Measurements from ENCODE around the gene KIAA0930. TPM values are rescaled to one million over a fixed set of nuclear protein-coding genes. Genes with fewer than 3 reads are reported as not detected.

Gene KIAA0930
- total and polyA plus RNA-seq, 7 donors, result 13.2 to 51.1 (median 23.4) TPM

DNA sequence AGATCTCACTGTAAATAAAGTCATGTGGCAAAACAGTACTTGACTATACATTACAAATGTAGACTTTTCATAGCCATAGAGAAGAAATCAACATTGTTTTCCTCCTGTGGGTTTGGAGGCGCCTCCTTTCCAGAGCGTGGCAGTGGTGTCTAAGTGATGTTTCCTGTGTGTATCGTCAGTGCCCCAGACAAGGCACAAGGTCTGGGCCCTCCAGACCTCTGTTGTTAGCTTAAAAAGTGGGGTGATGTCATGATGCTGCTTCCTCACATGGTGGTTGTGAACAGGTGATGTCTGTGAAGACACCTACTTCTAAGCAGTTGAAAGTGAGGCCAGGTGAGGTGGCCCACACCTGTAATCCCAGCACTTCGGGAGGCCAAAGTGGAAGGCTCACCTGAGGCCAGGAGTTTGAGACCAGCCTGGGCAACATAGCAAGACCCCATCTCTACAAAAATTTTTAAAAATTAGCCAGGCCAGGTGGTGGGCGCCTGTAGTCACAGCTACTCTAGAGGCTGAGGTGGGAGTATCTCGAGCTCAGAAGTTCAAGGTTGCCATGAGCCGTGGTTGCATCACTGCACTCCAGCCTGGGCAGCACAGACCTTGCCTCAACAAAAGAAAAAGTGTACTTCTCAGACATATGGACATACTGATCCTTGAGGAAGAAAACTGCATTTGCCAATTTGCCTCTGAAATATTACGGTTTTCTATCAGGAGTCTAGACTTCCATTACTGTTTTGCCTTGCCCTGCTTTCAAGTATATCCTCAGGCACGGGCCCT lies 61.2 kb downstream of the KIAA0930 start:
- no peaks in the 10 kb centered on the region for H3K4me1 ChIP-seq
- intact Hi-C loops (cut with DNase I), result no loop called here
- H3K4me3 ChIP-seq, result no peak overlapping the region
- no peak for ATAC-seq
- no peak for DNase-seq
- no peak overlapping the region for H3K27ac ChIP-seq
- H3K9me3 ChIP-seq, result no peaks in the 10 kb centered on the region
- 92 to 96% (median 95%) methylated on average over 9 of the region's 9 CpGs for WGBS, 3 donors
- peaks cover 6 to 91% of the 10 kb centered on the region in 2 donors for H3K36me3 ChIP-seq (ENCODE audit: insufficient read depth in 1 of 2, low read depth in 1 of 2)
- no peak for TF ChIP-seq CTCF (IDR thresholded peaks at IDR 0.05)
- H3K27me3 ChIP-seq (ENCODE audit: insufficient read depth in 3 of 3, low read length in 2 of 3), result no peaks in the 10 kb centered on the region

DNA sequence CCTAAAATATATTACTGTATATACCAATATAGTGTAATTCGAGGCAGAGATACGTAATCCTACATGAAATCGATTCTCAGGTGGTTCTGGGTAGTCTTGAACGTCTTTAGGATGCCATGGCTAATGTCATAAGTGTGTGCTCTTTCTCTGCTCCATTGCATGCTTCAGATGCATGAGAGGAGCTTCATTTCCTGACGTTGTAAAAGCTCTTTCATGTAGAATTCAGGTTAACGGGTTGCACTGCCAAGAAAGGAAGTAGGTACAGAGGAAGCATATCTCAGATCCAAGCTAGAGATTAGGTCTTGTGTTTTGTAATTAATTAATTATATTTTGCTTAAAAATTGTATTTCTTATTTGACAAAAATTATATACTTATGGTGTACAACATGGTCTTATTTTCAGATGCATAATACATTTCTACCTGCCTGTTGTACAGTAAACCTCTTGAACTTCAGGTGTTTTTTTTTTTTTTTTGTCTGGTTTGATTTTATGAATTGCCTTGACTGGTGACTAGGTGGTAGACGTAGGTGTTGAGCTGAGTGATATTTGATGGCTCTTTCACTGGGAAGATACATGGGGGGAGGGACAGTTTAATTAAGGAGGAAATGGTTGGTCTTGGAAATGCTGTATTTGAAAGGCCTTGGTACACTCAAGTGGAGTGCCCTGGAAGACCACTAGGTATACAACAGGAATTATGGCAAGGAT lies 67.7 kb downstream of the KIAA0930 start:
- H3K4me3 ChIP-seq, result no peak overlapping the region
- 78 to 84% (median 82%) methylated on average over 7 of the region's 7 CpGs for whole genome bisulfite sequencing, 3 donors
- no peaks in the 10 kb centered on the region for H3K9me3 ChIP-seq
- intact Hi-C loops (cut with DNase I), result no loop called here
- DNase-seq, result no peak
- no peaks in the 10 kb centered on the region for H3K27me3 ChIP-seq (ENCODE audit: insufficient read depth in 3 of 3, low read length in 2 of 3)
- H3K4me1 ChIP-seq, result no peaks in the 10 kb centered on the region
- TF ChIP-seq CTCF (IDR thresholded peaks at IDR 0.05), result no peak
- H3K36me3 ChIP-seq (ENCODE audit: insufficient read depth in 1 of 2, low read depth in 1 of 2), result peaks cover 15 to 100% of the 10 kb centered on the region in 2 donors
- H3K27ac ChIP-seq, result no peak overlapping the region
- no peak for ATAC-seq

DNA sequence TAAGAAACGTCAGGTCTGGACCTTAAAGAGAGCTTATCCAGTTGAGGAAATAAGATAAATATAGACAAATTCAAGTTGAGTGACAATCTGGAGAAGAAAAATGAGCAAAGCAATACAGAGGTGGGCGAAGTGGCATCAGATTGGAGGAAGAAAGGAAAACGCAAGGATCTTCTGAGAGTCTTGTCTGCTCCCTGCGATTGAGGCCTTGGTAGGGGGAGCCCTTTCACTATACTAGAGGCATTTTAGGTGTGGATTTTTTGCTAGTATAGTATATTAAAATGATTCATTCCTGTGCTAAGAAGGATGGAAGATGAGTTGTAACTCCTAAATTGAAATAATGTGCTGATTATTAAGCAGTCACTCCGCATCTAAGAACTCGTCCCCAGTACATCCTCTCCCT lies 68.9 kb downstream of the KIAA0930 start:
- intact Hi-C loops (cut with DNase I), result no loop called here
- no peak for DNase-seq
- Histone ChIP-seq H3K36me3 (ENCODE audit: insufficient read depth in 1 of 2, low read depth in 1 of 2) (peaks cover 15 to 97% of the 10 kb centered on the region in 2 donors), H3K4me1 (no peaks in the 10 kb centered on the region), H3K4me3 (no peak overlapping the region), H3K27me3 (ENCODE audit: insufficient read depth in 3 of 3, low read length in 2 of 3) (no peaks in the 10 kb centered on the region), H3K27ac (no peak overlapping the region), H3K9me3 (no peaks in the 10 kb centered on the region)
- 86 to 90% (median 87%) methylated on average over 6 of the region's 6 CpGs for WGBS, 3 donors
- no peak for TF ChIP-seq CTCF (IDR thresholded peaks at IDR 0.05)
- no peak for ATAC-seq

GRCh38 chr22:45169591-45170466 lies 70.9 kb downstream of the KIAA0930 start:
- no peak for ATAC-seq
- Histone ChIP-seq H3K9me3 (no peaks in the 10 kb centered on the region), H3K27me3 (ENCODE audit: insufficient read depth in 3 of 3, low read length in 2 of 3) (no peaks in the 10 kb centered on the region), H3K36me3 (ENCODE audit: insufficient read depth in 1 of 2, low read depth in 1 of 2) (peaks cover 15 to 86% of the 10 kb centered on the region in 2 donors), H3K27ac (no peak overlapping the region), H3K4me1 (peaks cover 10% of the 10 kb centered on the region), H3K4me3 (no peak overlapping the region)
- 86% methylated on average over 19 of the region's 19 CpGs for WGBS, 3 donors
- no peak for DNase-seq
- no peak for TF ChIP-seq CTCF (IDR thresholded peaks at IDR 0.05)
- intact Hi-C loops (cut with DNase I), result no loop called here

All from psoas muscle (tissue), 8 donors.